ENCODE measurements around the gene TANGO2.

DNA sequence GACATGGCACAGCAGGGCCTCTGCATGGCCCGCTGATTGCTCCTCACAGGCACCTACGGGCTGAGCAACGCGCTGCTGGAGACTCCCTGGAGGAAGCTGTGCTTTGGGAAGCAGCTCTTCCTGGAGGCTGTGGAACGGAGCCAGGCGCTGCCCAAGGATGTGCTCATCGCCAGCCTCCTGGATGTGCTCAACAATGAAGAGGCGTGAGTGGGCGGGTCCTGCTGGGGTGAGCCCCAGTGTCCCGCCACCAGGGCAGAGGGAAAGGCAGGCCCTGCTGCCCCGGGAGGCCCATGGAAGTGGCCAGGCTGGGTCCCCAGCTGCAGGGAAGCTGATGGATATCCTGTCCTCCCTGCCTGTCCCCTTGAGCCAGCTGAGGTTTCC, 40.6 kb downstream of the TANGO2 start:
- TF ChIP-seq, protein P1, sequence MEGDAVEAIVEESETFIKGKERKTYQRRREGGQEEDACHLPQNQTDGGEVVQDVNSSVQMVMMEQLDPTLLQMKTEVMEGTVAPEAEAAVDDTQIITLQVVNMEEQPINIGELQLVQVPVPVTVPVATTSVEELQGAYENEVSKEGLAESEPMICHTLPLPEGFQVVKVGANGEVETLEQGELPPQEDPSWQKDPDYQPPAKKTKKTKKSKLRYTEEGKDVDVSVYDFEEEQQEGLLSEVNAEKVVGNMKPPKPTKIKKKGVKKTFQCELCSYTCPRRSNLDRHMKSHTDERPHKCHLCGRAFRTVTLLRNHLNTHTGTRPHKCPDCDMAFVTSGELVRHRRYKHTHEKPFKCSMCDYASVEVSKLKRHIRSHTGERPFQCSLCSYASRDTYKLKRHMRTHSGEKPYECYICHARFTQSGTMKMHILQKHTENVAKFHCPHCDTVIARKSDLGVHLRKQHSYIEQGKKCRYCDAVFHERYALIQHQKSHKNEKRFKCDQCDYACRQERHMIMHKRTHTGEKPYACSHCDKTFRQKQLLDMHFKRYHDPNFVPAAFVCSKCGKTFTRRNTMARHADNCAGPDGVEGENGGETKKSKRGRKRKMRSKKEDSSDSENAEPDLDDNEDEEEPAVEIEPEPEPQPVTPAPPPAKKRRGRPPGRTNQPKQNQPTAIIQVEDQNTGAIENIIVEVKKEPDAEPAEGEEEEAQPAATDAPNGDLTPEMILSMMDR (IDR thresholded peaks at IDR 0.05; ENCODE audit: poor library complexity, severe bottlenecking) = no peak
- TF ChIP-seq RAD21 (conservative IDR thresholded peaks at IDR 0.05) (no peak), EZH2 (IDR thresholded peaks at IDR 0.05; ENCODE audit: borderline replicate concordance, insufficient read depth, low read length, poor library complexity, severe bottlenecking) (no peak), POLR2AphosphoS5 (IDR thresholded peaks at IDR 0.05) (no peak)

All from neural cell (in vitro differentiated cells).